Kidney tubule cell (primary cell): Measurements from ENCODE around the gene PSKH1.
A peak's percentile ranks its signal among the peaks of the same experiment; 100 is the strongest.
"Not testable (repeated sequence)": the region's sequence is repeated elsewhere in the genome, so short reads cannot be mapped to it uniquely, and the experiment has no call there.

ENCODE experiments used
- DNase-seq: peaks from one replicate; pipeline ENCODE4 v3.0.0-alpha.2; 2018; ENCODE audit warnings: low spot score

Gene PSKH1

DNA sequence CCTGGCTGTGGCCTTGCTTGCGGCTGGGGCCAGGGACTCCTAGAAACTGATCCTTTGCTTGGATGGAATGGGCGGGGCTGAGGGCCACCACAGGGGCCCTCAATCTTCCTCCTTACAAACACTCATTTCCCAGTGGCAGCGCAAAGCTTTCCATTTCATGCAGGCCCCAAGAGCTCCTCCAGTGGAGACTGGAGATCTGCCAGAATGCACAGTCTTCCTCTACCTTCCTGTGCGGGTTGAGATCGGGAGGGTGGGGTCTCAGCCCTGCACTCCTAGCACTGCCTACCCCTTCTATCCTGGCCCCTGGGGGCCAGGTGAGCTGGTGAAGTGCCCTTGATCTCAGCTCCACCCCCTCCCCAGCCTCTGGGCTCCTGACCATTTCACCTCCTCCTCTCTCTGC is 6.7 kb upstream of the PSKH1 start:
- DNase-seq, result no peak

DNA sequence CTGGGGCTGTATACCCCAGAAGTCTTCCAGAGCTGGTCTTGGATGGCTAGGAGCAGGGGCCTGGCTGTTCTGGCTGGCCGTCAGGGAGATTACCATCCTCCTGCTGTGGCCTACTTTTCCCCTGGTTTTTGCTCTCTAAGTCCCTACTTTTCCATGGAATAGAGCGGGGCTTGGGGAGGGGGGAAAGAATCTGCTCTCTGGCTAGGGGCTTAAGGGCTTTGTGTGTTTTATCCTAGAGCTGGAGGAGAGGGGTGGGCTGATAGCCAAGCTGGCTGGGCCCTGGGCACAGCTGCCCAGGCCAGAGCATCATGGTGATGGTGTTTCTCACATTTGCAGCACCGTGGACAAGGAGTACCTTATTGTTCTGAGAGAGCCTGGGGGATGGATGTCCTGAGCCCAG is 4.7 kb upstream of the PSKH1 start:
- DNase-seq, result no peak

DNA sequence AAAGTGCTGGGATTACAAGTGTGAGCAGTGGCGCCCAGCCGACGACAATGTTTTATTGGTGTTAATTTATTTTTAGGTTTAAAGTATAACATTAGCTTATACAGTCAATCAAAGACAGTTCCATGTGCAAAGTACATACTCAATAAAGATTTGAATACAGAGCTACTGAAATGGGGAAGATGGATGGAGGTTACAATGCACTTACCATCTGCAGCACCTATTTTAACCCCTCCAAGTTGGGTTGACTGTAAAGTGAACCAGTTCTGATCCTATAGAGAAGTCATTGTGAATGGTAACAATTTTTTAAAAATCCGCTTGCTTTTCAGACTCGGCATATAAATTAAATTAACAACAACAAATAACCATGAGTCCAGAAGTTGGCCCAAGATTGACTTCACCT is 679 bp upstream of the PSKH1 start:
- no peak for DNase-seq

DNA sequence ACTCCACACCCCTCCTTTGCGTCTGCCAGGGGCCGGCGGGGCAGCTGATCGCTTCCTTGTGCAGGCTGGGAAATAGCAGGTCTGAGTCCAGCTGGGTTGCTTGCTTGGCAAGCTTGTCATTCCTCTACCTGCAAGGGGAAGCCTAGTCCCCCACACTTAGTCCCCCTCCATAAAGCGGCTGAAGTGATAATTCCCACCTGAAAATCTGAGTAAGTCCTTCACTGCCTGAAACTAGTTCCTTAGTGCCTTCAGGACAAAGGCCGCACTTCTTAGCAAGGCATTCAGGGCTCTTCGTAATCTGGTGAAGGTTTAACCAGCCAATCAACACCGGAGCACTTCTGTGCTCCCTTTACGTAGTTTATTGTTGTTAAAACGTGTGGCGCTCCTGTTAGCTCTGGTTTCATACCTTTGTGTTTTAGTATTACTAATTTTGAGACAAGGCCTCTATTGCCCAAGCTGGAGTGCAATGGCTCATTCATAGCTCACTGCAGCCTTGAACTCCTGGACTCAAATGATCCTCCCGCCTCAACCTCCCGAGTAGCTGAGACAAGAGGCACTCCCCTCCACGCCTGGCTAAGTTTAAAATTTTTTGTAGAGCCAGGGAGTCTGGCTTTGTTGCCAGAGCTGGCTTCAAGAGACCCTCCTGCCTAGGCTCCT is 817 bp downstream of the PSKH1 start:
- peak; percentile 41 for DNase-seq

DNA sequence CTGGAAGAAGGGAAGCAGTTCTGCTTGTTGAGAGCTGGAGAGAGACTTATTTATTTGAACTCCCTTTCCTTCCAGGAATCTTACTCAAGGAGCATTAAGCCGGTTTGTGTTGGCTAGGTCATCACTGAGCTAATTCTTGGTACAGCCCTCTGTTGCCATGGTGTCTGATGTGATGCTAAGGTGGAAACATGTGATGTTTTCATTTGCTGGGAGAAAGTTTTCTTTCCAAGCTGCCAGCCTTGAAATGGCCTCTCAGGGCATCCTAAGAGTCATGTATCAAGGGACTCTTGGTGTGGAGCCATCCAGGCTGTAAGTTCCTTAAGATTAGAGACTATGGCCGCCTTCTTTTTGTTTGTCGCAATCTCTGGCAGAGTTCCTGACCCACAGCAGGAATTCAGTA is 4.2 kb downstream of the PSKH1 start:
- DNase-seq, result no peak

DNA sequence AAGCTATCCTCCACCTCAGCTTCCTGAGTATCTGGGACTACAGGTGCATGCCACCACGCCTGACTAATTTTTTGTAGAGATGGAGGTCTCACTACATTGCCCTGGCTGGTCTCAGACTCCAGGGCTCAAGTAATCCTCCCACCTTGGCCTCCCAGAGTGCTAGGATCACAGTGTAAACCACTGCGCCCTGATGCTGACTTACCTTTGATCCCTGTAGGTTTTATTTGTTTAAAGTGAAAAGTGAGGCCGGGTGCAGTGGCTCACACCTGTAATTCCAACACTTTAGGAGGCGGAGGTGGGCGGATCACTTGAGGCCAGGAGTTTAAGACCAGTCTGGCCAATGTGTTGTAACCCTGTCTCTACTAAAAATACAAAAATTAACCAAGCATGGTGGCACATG is 8.7 kb downstream of the PSKH1 start:
- no peak for DNase-seq

DNA sequence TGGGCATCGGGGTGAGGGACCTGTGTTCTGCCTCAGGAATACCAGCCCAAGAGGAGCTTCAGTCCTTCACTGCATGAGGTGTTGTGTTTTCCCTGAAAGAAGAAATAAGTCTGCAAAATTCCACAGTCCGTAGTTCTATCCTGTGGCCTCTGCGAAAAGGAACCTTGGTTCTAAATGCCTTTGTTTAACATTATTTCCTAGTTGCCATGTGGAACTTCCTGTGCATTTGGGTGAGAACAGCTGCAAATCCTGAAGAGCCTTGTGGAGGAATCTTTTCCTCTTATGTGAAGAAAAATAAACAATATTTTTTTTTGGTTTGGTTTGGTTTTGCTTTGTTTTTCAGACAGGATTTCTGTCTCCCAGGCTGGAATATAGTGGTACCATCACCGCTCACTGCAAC is 9.8 kb downstream of the PSKH1 start:
- no peak for DNase-seq

DNA sequence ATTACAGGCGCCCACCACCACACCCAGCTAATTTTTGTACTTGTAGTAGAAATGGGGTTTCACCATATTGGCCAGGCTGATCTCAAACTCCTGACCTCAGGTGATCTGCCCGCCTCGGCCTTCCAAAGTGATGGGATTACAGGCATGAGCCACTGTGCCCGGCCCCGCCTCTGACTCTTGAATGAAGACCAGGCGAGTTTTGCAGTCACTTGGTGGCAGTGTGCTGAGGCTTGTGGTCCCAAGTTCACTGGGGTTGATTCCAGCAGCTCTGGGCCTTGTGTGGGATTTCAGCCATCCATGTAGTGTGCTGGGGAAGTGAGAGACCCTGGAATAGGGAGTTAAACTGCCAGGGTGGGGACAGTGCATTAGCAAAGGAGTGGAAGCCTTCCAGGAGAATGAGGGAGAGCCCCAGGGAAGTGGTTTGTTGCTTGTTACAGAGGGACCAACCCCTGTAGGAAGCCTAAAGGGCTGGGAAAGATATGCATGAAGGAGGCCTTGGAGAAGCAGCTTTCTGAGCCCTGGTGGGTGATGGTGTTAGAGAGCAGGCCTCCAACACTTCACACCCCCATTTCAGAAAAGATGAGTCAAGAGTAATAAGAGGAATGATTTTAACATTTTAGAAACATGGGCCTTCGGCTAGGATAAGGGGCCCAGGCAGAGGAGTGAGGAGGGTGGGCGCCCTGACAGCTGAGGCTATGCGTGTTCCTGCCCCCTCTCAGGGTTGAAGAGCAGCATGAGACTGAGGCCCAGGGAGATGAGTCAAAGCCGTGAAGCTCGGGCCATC is 14.5 kb downstream of the PSKH1 start:
- no peak for DNase-seq

DNA sequence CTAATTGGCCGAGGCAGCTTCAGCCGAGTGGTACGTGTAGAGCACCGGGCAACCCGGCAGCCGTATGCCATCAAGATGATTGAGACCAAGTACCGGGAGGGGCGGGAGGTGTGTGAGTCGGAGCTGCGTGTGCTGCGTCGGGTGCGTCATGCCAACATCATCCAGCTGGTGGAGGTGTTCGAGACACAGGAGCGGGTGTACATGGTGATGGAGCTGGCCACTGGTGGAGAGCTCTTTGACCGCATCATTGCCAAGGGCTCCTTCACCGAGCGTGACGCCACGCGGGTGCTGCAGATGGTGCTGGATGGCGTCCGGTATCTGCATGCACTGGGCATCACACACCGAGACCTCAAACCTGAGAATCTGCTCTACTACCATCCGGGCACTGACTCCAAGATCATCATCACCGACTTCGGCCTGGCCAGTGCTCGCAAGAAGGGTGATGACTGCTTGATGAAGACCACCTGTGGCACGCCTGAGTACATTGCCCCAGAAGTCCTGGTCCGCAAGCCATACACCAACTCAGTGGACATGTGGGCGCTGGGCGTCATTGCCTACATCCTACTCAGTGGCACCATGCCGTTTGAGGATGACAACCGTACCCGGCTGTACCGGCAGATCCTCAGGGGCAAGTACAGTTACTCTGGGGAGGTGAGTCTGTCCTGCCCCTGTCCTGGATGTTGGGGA is 16.1 kb downstream of the PSKH1 start:
- DNase-seq, result no peak

DNA sequence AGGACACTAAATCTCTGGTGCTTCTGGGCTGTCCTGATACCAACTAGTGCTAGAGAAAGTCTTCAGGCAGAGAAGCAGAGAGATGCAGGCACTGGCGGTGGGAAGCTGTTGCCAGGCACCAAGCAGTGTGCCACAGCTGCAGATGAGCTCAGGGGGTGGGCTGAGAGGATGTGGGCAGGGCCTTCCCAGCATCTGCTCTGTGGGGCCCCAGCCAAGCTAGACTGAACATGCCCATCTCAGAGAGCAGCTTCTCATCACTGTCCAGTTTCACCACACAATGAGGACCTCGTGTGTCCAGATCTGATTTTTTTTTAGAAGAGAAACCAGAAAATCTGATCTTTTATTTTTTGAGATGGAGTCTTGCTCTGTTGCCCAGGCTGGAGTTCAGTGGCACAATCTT is 17.1 kb downstream of the PSKH1 start:
- DNase-seq, result no peak

DNA sequence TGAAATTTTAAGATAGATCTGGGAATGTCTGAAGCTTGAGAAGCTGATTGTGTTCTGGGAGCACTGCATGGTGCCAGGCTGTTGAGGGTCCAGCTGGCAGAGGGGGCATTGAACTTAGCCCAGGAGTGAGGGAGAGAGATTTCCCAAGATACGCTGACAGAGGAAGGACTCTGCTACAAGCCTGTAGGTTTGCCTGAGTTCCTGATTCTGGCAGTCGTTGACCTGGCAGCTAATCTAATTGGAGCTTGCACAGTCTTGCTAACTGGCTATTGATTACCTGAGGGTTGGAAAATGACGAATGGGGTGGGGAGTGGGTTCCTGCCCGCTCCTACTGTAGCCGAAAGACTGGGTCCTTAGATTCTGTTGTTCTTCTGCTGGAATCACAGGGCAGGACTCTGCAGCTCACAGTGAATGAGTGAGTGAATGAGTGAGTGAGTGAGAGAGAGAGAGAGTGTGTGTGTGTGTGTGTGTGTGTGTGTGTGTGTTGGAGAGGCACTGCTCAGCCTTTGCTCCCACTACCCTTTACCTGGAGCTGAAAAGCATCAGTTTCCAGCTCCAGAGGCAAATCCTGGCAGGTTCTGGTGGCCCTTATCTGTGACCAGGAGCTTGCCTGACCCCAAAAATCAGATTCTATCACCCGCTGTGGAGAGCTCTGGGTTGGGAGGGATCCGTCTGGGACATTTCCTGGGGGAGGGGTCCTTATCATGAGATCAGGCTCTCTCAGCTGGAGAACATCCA is 21.9 kb downstream of the PSKH1 start:
- no peak for DNase-seq

DNA sequence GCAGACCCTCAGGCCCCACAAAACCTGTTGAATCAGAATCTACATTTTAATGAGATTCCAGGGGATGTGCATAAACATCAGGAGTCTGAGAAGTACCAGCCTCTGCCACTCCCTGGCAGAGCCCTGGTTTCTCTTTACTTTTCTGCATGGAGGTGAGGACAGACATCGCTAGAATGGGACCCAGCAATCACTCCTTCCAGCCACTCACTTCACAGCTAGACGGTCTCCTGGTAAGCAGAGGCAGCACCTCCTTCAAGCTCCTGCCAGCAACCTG is 22.4 kb downstream of the PSKH1 start:
- not testable (repeated sequence) for DNase-seq

DNA sequence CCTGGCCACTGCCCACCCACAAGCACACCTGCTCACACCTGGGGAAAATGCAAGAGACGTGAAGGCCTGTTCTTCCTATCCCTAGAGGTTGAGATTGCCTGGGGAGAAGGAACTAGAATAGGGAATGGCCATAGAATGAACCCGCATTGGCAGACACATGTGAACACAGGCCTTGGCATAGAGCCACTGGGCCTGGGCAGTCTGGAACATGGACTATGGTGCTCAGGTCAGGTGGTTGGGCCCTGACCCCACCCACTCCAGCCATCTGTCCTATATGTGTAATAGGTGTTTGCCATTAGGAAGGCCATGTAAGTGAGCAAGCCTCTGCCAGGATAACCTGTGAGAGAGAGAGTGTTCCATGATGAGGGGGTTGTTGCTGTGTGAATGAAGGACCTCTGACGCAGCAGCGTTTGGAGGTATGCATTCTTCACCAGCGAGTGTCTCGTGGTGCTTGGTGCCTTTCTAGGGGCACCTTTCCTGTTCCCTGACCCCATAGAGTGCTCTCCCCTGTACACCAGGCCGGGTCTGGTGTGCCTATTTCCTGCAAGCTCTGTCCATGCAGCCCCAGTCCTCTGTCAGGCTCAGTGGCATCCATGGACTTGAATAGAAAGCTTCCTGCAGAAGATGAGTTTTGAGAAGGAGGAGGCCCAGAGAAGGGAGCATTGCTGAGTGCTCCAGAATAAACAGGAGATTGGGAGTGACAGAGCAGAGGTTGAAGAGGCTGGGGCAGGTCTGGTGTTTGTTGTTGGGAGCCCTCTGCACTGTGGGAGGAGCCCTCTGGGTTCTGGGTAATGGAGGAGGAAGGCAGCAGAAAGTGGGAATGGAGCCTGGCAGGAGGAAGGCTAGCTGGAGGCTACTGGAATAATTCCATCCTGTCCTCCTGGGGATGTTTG is 23.0 kb downstream of the PSKH1 start:
- no peak for DNase-seq

DNA sequence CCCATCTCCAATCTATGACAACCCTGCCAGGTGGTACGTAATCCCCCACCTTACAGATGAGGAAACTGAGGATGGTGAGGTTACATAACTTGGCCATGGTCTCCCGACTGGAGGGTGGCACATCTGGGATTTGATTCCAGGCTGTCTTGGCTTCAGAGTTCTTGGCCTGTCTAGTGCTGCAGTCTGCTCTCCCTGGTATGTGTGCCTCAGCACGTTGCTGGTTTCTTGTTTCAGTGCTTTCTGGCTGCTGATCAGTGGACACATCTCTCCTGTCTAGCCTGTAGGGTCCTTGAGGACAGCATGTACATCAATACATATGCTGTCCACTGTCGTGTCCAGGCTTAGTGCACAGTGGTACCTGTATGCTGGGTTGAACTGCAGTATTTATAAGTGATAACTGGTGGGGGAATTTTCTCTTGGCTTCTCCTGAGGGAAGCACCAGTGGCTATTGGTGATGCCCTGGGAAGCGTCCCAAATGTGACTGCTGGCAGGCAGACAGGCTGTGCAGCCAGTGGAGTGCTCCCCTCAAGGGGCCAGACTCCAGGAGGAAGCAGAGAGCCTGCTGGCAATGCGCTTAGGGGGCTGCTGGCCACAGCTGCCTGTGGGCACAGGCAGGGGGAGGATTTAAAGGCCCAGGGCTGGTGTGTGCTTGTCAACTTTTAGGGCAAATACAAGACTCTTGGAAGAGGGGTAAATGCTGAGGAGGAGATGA is 24.2 kb downstream of the PSKH1 start:
- no peak for DNase-seq

DNA sequence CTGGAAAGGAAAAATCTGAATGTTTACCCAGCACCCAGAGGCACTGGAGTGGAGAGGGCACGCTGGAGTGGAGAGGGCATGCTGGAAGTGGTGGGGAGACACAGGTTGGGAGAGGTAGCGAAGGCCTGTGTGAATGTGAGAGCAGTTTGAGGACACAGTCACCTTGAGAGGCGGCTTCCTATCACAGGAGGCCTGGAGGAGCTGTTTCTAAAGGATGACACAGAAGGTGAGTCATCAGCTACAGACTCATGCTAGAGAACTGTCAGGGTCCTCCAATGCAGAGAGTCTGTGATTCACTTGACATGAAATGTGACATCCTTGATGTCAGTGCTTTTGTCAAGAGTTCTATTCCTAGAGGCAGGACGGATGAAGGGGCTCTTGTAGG is 24.8 kb downstream of the PSKH1 start:
- peak; percentile 92 for DNase-seq

DNA sequence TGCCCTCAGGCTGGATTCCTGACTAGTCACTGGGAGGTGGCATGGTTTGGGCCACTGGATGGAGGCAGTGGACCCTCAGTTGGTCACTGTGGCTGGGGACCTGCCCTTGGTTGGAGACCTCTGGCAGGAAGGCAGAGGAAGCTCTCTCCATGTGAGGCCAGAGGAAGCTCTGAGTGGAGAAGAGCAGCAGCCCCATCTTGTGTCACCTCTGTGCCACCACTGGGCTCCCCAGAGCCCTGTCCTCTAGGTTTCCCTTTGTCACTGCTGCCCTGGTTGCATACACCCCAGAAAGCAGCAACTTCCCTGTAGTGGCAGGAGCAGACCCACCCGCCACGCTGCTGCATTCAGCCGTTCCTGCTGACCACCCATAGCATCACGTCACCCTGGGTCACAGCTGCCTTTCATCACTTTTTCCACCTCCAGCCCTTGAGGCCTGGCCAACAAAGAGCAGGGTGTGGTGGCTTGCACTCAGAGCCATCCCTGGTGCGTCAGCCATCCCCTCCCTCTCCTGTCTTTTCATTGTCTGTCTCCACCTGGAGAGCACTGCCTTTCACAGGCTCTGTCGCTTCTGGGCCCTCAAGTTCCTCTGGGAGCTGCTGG is 26.7 kb downstream of the PSKH1 start:
- no peak for DNase-seq

DNA sequence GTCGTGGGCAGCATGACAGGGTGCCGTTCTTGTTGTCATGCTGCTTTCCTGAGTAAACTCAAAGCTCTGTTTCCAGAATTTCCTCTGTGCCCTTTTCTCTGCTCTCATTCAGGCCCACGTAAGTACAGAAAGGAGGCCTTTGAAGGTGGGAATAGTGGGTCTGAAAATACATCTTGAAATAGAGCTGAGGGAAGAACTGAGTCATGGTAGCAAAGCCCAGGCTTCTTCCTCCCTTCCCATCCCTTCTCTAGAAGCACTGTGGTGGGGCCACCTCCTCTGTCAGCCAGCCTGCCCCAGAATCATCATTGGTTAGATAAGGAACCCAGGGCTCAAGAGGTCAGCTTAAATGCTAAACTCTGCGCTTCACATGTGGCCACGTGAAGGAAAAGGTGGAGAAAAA is 29.2 kb downstream of the PSKH1 start:
- no peak for DNase-seq

DNA sequence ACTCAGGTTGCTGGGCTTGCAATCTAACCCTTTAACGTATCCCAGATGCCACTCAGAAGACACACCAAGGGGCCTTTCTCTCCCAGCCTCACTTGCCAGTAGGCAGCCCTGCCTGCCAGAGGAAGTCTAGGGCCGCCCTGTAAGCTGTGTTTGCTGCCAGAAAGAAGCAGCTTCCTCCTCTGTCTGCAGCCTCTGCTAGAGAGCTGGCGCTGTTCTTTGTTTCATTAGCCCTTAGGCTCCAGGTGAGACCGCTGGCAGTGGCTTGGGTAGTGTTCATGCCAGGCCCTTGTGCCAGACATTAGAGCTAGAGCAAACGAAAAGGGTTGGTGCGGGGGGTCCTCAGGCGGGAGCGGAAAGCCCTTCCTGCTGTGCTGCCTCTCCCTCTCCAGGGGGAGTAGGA is 29.7 kb downstream of the PSKH1 start:
- DNase-seq, result no peak

DNA sequence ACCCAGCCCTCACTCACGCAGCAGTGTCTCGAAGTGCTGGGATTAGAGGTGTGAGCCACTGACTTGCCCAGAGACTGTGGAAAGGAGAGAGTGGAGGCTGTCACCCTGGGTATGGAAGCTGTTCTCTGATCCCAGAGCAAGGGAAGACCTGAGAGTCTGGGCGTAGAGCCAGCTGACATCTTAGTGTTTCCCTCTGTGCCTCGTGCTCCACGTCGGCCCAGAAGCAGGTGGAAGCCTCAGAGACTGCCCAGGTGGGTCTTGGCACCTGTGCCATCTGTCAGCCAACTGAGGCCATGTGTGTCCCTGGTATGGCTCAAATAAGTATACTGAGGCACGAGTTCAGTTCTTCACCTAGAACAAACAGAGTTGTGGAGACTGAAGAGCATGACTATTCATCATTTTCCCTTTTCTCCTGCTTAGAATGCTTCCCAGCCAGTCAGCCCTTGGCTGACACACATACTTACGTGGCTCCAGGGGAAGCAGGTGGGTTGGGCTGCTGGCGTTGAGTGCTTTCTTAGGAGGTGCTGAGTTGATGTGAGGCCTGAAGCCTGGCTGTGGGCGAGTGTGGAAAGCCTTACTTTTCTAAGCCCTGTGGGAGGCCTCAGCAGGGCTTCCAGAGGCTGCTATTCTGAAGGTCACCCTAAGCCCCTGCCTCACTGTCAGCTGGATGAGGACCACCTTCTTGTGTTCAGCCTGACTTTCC is 30.5 kb downstream of the PSKH1 start:
- no peak for DNase-seq
